ENCODE data around the gene SUMO4.

Gene SUMO4

GRCh38 chr6:149409617-149410016 is 9.6 kb downstream of the SUMO4 start:
- H3K9me3 ChIP-seq: no peaks in the 10 kb centered on the region
- TF ChIP-seq CTCF (IDR thresholded peaks at IDR 0.05; ENCODE audit: low read depth, low read length): no peak
- no peaks in the 10 kb centered on the region for H3K27me3 ChIP-seq
- no peak overlapping the region for H3K4me3 ChIP-seq (ENCODE audit: low read depth, low read length)
- H3K4me1 ChIP-seq: no peaks in the 10 kb centered on the region
- DNase-seq: no peak
- H3K36me3 ChIP-seq: peaks cover 8% of the 10 kb centered on the region

- DNase-seq: no peak
Measured at GRCh38 chr6:149410557-149410956, 10.5 kb downstream of the SUMO4 start.

GRCh38 chr6:149414009-149414408 is 13.9 kb downstream of the SUMO4 start:
- H3K9me3 ChIP-seq: no peaks in the 10 kb centered on the region
- no peaks in the 10 kb centered on the region for H3K27me3 ChIP-seq
- DNase-seq: no peak
- H3K36me3 ChIP-seq: peaks cover 8% of the 10 kb centered on the region
- no peaks in the 10 kb centered on the region for H3K4me1 ChIP-seq
- no peak overlapping the region for H3K4me3 ChIP-seq (ENCODE audit: low read depth, low read length)
- no peak for TF ChIP-seq CTCF (IDR thresholded peaks at IDR 0.05; ENCODE audit: low read depth, low read length)

More at GRCh38 chr6:149410557-149410956, 10.5 kb downstream of the SUMO4 start:
- no peaks in the 10 kb centered on the region for H3K27me3 ChIP-seq
- no peak for TF ChIP-seq CTCF (IDR thresholded peaks at IDR 0.05; ENCODE audit: low read depth, low read length)
- H3K36me3 ChIP-seq: peaks cover 8% of the 10 kb centered on the region
- no peaks in the 10 kb centered on the region for H3K4me1 ChIP-seq
- H3K4me3 ChIP-seq (ENCODE audit: low read depth, low read length): no peak overlapping the region
- H3K9me3 ChIP-seq: no peaks in the 10 kb centered on the region

- no peak for DNase-seq
- Histone ChIP-seq H3K27me3 (no peaks in the 10 kb centered on the region), H3K9me3 (no peaks in the 10 kb centered on the region), H3K36me3 (peaks cover 2% of the 10 kb centered on the region), H3K4me1 (no peaks in the 10 kb centered on the region), H3K4me3 (ENCODE audit: low read depth, low read length) (no peak overlapping the region)
- no peak for TF ChIP-seq CTCF (IDR thresholded peaks at IDR 0.05; ENCODE audit: low read depth, low read length)
Measured at GRCh38 chr6:149414821-149415220, 14.8 kb downstream of the SUMO4 start.

- no peak overlapping the region for H3K4me3 ChIP-seq (ENCODE audit: low read depth, low read length)
- no peak for DNase-seq
- no peaks in the 10 kb centered on the region for H3K27me3 ChIP-seq
- TF ChIP-seq CTCF (IDR thresholded peaks at IDR 0.05; ENCODE audit: low read depth, low read length): no peak
- H3K4me1 ChIP-seq: no peaks in the 10 kb centered on the region
- H3K9me3 ChIP-seq: no peaks in the 10 kb centered on the region
- H3K36me3 ChIP-seq: no peaks in the 10 kb centered on the region
Measured at GRCh38 chr6:149419696-149420404, 19.8 kb downstream of the SUMO4 start.

GRCh38 chr6:149421132-149421531 is 21.1 kb downstream of the SUMO4 start:
- Histone ChIP-seq H3K4me1 (no peaks in the 10 kb centered on the region), H3K9me3 (no peaks in the 10 kb centered on the region), H3K36me3 (no peaks in the 10 kb centered on the region), H3K4me3 (ENCODE audit: low read depth, low read length) (no peak overlapping the region), H3K27me3 (no peaks in the 10 kb centered on the region)
- no peak for TF ChIP-seq CTCF (IDR thresholded peaks at IDR 0.05; ENCODE audit: low read depth, low read length)
- DNase-seq: no peak

Data from BE2C (cell line).